HEK293 (cell line): ENCODE results near the gene TRIM65.
A peak's percentile ranks its signal among the peaks of the same experiment; 100 is the strongest.

ENCODE experiments used
- CTCF ChIA-PET: fragments of 350-600 bp; formaldehyde crosslinking; extraction: SDS; loops from one replicate; lab custom pipeline; 2021; ENCODE audit warnings: antibody characterized with exemption; lab: Yijun Ruan, JAX
- POLR2A ChIA-PET: fragments of 300-600 bp; formaldehyde crosslinking; extraction: SDS; loops from one replicate; lab custom pipeline; 2020; ENCODE audit warnings: antibody characterized with exemption, inconsistent platforms; lab: Yijun Ruan, JAX
- H3K27ac ChIP-seq: fragments of 200-500 bp; sonication (Bioruptor generic); 2 replicates; pipeline ENCODE4 v1.5.1; 2014; ENCODE audit warnings: low read depth, low read length, control low read depth, inconsistent platforms; ENCODE audit errors: extremely low read depth
- H3K36me3 ChIP-seq, 2 experiments: fragments of 200-500 bp in 1 of 2; sonication (Bioruptor generic) in 1 of 2; 1 replicate in 1 of 2; 2 replicates in 1 of 2; pipeline ENCODE4 v1.5.1; 2014 to 2017; ENCODE audit warnings: inconsistent platforms in 2 of 2, low read length in 2 of 2; ENCODE audit not compliant: control insufficient read depth in 2 of 2, insufficient read depth in 1 of 2
- H3K4me1 ChIP-seq: fragments of 200-500 bp; sonication (Bioruptor generic); 2 replicates; pipeline ENCODE4 v1.5.1; 2014; ENCODE audit warnings: mild to moderate bottlenecking, low read length, inconsistent platforms; ENCODE audit not compliant: control insufficient read depth, insufficient read depth
- H3K4me3 ChIP-seq: 2 replicates; pipeline ENCODE4 v1.5.1; 2011; ENCODE audit warnings: low read depth, mild to moderate bottlenecking, control low read depth, low read length, moderate library complexity
- H3K9me3 ChIP-seq: fragments of 200-500 bp; sonication (Bioruptor generic); 2 replicates; pipeline ENCODE4 v1.5.1; 2014; ENCODE audit warnings: low read depth, low read length, inconsistent platforms; ENCODE audit not compliant: control insufficient read depth, insufficient read depth
- HOXC10 ChIP-seq: sonication (generic); formaldehyde crosslinking; IDR thresholded peaks from 2 replicates; pipeline ENCODE4 v1.8.1; 2023; ENCODE audit warnings: mild to moderate bottlenecking, missing genetic modification reagents
- KLF1 ChIP-seq: fragments of 450-650 bp; formaldehyde crosslinking; IDR thresholded peaks from 2 replicates; pipeline ENCODE4 v1.5.1; 2016; ENCODE audit warnings: missing biosample characterization, missing genetic modification characterization
- KLF17 ChIP-seq: fragments of 450-650 bp; formaldehyde crosslinking; IDR thresholded peaks from 2 replicates; pipeline ENCODE4 v1.5.1; 2016; ENCODE audit warnings: missing biosample characterization, missing genetic modification characterization
- KLF9 ChIP-seq: fragments of 450-650 bp; formaldehyde crosslinking; IDR thresholded peaks from 2 replicates; pipeline ENCODE4 v1.5.1; 2016; ENCODE audit warnings: missing biosample characterization, missing genetic modification characterization, low read depth
- MZF1 ChIP-seq: fragments of 450-650 bp; formaldehyde crosslinking; IDR thresholded peaks from 2 replicates; pipeline ENCODE4 v1.5.1; 2017; ENCODE audit warnings: missing biosample characterization, missing genetic modification characterization, borderline replicate concordance
- PBX3 ChIP-seq: sonication (generic); formaldehyde crosslinking; IDR thresholded peaks from 2 replicates; pipeline ENCODE4 v1.8.1; 2022; ENCODE audit warnings: mild to moderate bottlenecking, moderate library complexity, missing genetic modification reagents
- REST ChIP-seq: fragments of 450-650 bp; formaldehyde crosslinking; IDR thresholded peaks from 2 replicates; pipeline ENCODE4 v1.5.1; 2016; ENCODE audit warnings: missing biosample characterization, missing genetic modification characterization
- SP3 ChIP-seq: fragments of 450-650 bp; formaldehyde crosslinking; IDR thresholded peaks from 2 replicates; pipeline ENCODE4 v1.5.1; 2016; ENCODE audit warnings: missing biosample characterization, missing genetic modification characterization
- ZBTB21 ChIP-seq: fragments of 450-650 bp; formaldehyde crosslinking; IDR thresholded peaks from 2 replicates; pipeline ENCODE4 v1.5.1; 2017; ENCODE audit warnings: missing biosample characterization, missing genetic modification characterization
- ZBTB6 ChIP-seq: fragments of 450-650 bp; formaldehyde crosslinking; IDR thresholded peaks from 2 replicates; pipeline ENCODE4 v1.5.1; 2017; ENCODE audit warnings: missing biosample characterization, missing genetic modification characterization
- ZEB2 ChIP-seq: fragments of 450-650 bp; formaldehyde crosslinking; IDR thresholded peaks from 2 replicates; pipeline ENCODE4 v1.5.1; 2016; ENCODE audit warnings: missing biosample characterization, missing genetic modification characterization
- ZFP37 ChIP-seq: fragments of 450-650 bp; formaldehyde crosslinking; IDR thresholded peaks from 2 replicates; pipeline ENCODE4 v1.5.1; 2016; ENCODE audit warnings: missing biosample characterization, missing genetic modification characterization
- ZFP69B ChIP-seq: fragments of 450-650 bp; formaldehyde crosslinking; IDR thresholded peaks from 2 replicates; pipeline ENCODE4 v1.5.1; 2016; ENCODE audit warnings: missing biosample characterization, missing genetic modification characterization
- ZNF324 ChIP-seq: fragments of 450-650 bp; formaldehyde crosslinking; IDR thresholded peaks from 2 replicates; pipeline ENCODE4 v1.5.1; 2016; ENCODE audit warnings: missing biosample characterization, missing genetic modification characterization
- ZNF394 ChIP-seq: fragments of 450-650 bp; formaldehyde crosslinking; IDR thresholded peaks from 2 replicates; pipeline ENCODE4 v1.5.1; 2016; ENCODE audit warnings: missing biosample characterization, missing genetic modification characterization, mild to moderate bottlenecking, moderate library complexity, borderline replicate concordance
- ZNF423 ChIP-seq: fragments of 450-650 bp; formaldehyde crosslinking; IDR thresholded peaks from 2 replicates; pipeline ENCODE4 v1.5.1; 2016; ENCODE audit warnings: missing biosample characterization, missing genetic modification characterization
- ZNF518A ChIP-seq: fragments of 450-650 bp; formaldehyde crosslinking; conservative IDR thresholded peaks from 2 replicates; pipeline ENCODE4 v1.5.1; 2016; ENCODE audit warnings: low read depth, missing biosample characterization, missing genetic modification characterization
- ZNF623 ChIP-seq: fragments of 450-650 bp; formaldehyde crosslinking; IDR thresholded peaks from 2 replicates; pipeline ENCODE4 v1.5.1; 2016; ENCODE audit warnings: missing biosample characterization, missing genetic modification characterization
- ZNF624 ChIP-seq: fragments of 450-650 bp; formaldehyde crosslinking; IDR thresholded peaks from 2 replicates; pipeline ENCODE4 v1.5.1; 2017; ENCODE audit warnings: missing biosample characterization, missing genetic modification characterization
- ZNF692 ChIP-seq: fragments of 450-650 bp; formaldehyde crosslinking; IDR thresholded peaks from 2 replicates; pipeline ENCODE4 v1.5.1; 2016; ENCODE audit warnings: missing biosample characterization, missing genetic modification characterization
- ZNF704 ChIP-seq: fragments of 450-650 bp; formaldehyde crosslinking; IDR thresholded peaks from 2 replicates; pipeline ENCODE4 v1.5.1; 2016; ENCODE audit warnings: missing biosample characterization, missing genetic modification characterization
- ZXDB ChIP-seq: fragments of 450-650 bp; formaldehyde crosslinking; IDR thresholded peaks from 2 replicates; pipeline ENCODE4 v1.5.1; 2016; ENCODE audit warnings: missing biosample characterization, missing genetic modification characterization

Gene TRIM65

GRCh38 chr17:75864448-75864871 lies 32.3 kb downstream of the TRIM65 start (continued):
- TF ChIP-seq ZBTB6 (tag by site-specific recombination), result no peak
- TF ChIP-seq ZNF423 (tag by site-specific recombination), result peak; percentile 61; the same call in 1 of the 2 replicates
- no peak for TF ChIP-seq KLF9
- no peak for TF ChIP-seq HOXC10

- ChIA-PET POLR2A (interaction anchor here (0.6 to 4.7 kb wide), 6 partner anchors 8 to 83 kb away, joined by 3 to 26 read pairs (median 4); partner anchors contain the start of gene TRIM47), CTCF (interaction anchor here (0.8 to 5.7 kb wide), 20 partner anchors 11 to 228 kb away, joined by 3 to 84 read pairs (median 5); partner anchors contain the start of genes SMIM5 and TRIM47)
- H3K9me3 ChIP-seq, result no peaks in the 10 kb centered on the region
- no peak overlapping the region for H3K4me3 ChIP-seq
- H3K36me3 ChIP-seq, result no peaks in the 10 kb centered on the region
- 0 out of 2 replicates have a peak, but pooled peaks cover 4% of the 10 kb centered on the region for H3K4me1 ChIP-seq
- H3K27ac ChIP-seq, result no peak overlapping the region
- TF ChIP-seq ZXDB, result no peak
- TF ChIP-seq ZNF624 (tag by site-specific recombination), result no peak
- peak; percentile 92 for TF ChIP-seq KLF17 (tag by site-specific recombination)
- TF ChIP-seq SP3 (tag by site-specific recombination), result peak; percentile 43
- TF ChIP-seq ZFP37, result no peak
- peak; percentile 90 for TF ChIP-seq ZNF692 (tag by site-specific recombination)
- peak; percentile 90 for TF ChIP-seq ZFP69B
- no peak for TF ChIP-seq ZBTB21
- TF ChIP-seq PBX3 (CRISPR knock-in tag), result no peak
- TF ChIP-seq ZNF704, result no peak
- TF ChIP-seq REST (tag by site-specific recombination), result no peak
- TF ChIP-seq ZNF324, result 0 out of 2 replicates have a peak, but pooled peaks have one; percentile 2
- TF ChIP-seq ZEB2 (tag by site-specific recombination), result no peak
- TF ChIP-seq ZNF394 (tag by site-specific recombination), result no peak
- no peak for TF ChIP-seq MZF1
- TF ChIP-seq ZNF518A (tag by site-specific recombination), result no peak
- no peak for TF ChIP-seq ZNF623
- peak; percentile 47 for TF ChIP-seq KLF1 (tag by site-specific recombination)
Measured at GRCh38 chr17:75861927-75862317, 34.8 kb downstream of the TRIM65 start.
